Jurkat, Clone E6-1 (cell line): ENCODE measurements around the gene FRK.
"Not testable (repeated sequence)": the region's sequence is repeated elsewhere in the genome, so short reads cannot be mapped to it uniquely, and the experiment has no call there.

Source experiments
- DNase-seq: peaks from one replicate; pipeline ENCODE4 v3.0.0-alpha.2; 2011; ENCODE audit warnings: low read depth, low spot score
- H3K4me3 ChIP-seq: 2 replicates; pipeline ENCODE4 v1.5.1; 2011; ENCODE audit warnings: mild to moderate bottlenecking, low read length, control low read depth, moderate library complexity

The FRK gene

DNA sequence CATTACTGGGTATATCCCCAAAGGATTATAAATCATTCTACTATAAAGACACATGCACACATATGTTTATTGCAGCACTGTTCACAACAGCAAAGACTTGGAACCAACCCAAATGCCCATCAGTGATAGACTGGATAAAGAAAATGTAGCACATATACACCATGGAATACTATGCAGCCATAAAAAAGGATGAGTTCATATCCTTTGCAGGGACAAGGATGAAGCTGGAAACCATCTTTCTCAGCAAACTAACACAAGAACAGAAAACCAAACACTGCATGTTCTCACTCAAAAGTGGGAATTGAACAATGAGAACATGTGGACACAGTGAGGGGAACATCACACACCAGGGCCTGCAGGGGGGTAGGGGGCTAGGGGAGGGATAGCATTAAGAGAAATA lies 14.4 kb downstream of the FRK start:
- not testable (repeated sequence) for H3K4me3 ChIP-seq, DNase-seq

DNA sequence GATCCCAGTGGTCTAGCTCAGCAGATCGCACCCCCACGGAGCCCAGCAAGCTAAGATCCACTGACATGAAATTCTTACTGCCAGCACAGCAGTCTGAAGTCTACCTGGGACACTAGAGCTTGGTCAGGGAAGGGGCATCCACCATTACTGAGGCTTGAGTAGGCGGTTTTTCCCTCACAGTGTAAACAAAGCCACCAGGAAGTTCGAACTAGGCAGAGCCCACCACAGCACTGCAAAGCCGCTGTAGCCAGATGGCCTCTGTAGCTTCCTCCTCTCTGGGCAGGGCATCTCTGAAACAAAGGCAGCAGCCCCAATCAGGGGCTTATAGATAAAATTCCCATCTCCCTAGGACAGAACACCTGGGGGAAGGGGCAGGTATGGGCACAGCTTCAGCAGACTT lies 18.8 kb downstream of the FRK start:
- no peak overlapping the region for H3K4me3 ChIP-seq
- DNase-seq: no peak

DNA sequence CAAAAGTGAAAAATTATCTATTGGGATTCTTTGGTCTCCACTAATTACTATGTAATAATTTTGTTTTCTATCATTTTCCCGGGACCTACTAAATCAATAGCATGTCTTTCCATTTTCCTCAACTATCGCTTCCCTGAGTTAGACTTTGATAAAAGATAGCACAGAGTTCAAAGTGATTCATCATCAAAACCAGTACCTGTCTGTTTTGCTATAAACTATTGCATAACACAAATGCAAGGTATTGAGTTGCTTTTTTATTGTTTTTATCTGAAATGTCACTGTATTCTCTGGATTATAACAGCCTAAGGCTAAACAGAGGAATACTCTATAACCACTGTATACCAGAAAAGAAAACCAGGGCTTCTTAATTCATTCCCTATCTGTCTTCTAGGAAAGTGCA lies 19.7 kb downstream of the FRK start:
- no peak for DNase-seq
- no peak overlapping the region for H3K4me3 ChIP-seq

DNA sequence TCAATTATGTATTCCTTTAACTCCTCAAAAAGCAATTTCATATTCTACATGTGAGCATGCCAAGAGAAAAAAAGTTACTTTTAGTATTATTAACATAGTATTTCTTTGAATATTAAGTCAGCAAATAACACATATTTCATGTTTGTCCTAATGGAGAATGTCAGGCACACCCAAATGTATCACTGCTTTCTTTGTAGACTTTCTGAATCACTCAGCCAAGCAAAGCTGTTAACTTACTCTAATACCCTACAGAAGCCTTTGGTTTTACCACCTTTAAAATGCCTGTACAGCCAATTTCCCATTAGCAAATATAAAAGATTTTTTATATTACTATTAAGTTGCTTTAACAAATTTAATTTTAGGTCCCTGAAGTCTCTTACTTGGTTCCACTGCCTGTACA lies 23.8 kb downstream of the FRK start:
- DNase-seq: no peak
- H3K4me3 ChIP-seq: no peak overlapping the region

DNA sequence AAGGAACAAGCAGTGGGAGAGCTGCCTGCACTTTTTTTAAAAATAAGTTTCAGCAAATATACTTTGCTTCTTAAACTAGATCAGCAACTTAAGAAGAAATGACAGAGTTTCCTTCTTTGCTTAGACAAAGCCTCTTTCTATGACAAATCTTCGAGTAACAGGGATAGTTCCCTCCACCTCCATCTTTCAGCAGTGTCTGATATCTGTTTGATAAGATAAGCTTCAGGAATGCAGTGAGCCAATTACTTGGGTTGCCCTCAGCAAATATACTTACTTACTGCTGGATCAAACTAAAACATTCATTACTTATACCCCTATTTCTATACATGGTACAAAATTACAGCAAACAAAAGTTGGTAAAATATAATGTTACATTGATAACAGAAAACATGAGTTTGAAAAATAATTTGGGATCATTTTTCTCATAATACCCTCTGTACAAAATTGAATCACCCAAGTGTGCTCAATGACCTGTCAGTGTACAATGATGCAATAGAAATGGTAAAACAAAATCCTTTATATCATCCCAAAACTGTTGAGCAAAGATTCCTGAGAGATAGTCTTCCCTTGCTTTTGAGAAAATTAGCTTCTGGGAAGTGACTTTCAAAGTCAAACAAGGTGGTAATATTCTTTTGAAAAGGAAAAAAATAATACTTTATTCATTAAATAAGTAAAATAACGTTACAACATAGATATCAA lies 24.5 kb downstream of the FRK start:
- no peak overlapping the region for H3K4me3 ChIP-seq
- DNase-seq: no peak

DNA sequence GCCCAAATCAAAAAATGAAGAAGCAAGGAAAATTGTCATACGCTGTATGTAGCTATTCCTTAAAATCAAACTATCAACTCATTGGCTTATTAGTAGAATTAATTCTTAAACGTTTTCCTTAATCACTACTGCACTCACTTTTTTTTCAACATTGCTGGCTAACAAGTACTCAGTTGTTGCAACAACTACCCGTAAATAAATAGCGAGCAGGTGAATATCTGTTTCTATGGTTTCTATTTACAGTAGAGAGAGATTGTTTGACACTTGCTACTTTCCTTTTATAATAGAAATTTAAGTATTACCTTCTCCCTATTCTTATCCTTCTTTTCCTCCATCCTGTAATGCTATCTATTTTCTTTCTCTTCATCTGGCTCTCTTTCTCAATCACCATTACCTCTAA lies 25.1 kb downstream of the FRK start:
- DNase-seq: no peak
- no peak overlapping the region for H3K4me3 ChIP-seq

DNA sequence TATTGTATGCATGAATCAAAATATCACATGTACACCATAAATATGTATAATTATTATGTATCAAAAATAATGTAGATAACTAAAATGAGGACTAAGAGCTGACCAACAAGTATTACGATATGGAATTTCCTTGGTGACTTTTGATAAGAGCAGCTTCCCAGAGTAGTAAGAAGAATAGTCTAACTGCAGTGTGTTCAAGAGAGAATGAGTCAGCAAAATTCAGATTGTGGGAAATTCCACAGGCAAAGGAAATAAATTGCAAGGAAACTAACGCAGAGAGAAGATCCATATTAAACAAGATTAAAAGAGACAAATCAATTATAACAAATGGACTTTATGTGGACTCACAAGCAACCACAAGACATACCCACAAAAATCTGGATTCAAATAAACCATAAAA lies 26.4 kb downstream of the FRK start:
- DNase-seq: no peak
- H3K4me3 ChIP-seq: no peak overlapping the region

DNA sequence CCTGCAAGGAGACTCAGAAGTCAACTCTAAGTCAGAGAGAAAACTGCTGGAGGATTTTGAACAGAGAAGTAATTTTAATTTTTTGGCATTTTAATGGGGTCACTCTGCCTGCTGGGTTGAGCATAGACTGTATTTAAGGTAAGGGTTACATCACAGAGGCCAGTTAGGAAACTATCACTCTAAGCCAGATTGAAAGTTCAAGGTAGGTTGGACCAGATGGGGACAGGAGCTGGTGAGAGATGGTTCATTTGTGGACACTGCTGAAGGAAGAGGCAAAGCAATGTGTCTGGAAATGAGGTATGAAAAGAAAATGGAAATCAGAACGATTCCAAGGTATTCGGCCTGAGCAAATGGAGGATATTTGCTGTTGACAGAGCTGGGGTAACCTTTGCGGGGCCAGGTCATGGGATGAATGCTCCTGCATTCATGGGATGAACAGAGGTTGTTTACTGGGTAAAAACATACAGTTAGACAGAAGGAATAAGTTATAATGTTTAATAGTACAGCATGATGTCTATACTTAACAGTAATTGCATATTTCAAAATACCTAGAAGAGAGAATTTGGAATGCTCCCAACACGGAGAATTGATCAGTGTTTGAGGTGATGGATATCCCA lies 26.9 kb downstream of the FRK start:
- no peak for DNase-seq
- H3K4me3 ChIP-seq: no peak overlapping the region

DNA sequence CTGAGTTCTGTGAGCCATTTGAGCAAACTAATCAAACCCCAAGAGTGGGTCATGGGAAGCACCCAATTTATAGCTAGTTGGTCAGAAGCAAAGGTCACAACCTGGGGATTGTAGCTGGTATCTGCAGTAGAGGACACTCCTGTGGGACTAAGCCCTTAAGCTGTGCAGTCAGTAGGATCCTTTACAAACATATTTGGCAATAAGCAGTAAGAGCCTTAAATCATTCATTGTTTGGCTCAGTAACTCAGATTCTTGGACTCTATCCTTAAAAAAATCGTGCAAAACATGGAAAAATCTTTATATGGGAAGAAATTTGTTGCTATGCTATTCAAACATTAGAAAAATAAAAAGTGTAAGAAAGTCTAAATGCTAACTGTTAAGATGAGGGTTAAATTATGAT lies 29.9 kb downstream of the FRK start:
- DNase-seq: no peak

DNA sequence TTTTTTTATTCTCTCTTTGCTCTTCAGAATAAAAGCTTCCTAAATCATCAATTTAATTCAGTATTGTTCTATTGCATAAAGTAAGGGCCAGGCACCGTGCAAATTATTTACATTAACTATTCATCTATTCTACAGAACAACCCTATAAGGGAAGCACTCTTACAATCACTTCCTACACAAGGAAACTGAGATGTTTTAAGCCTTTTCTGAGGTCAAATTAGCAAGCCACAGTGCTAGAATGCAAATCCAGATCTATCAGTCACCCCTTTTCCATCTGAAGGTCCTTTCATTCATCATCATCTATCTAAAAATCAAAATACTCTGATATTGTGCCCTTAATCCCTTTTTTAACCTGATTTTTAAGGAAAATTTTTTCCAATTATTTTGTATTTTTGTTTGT lies 31.2 kb downstream of the FRK start:
- DNase-seq: no peak
- H3K4me3 ChIP-seq: no peak overlapping the region

More for the DNA sequence above, 29.9 kb downstream of the FRK start:
- H3K4me3 ChIP-seq: no peak overlapping the region

DNA sequence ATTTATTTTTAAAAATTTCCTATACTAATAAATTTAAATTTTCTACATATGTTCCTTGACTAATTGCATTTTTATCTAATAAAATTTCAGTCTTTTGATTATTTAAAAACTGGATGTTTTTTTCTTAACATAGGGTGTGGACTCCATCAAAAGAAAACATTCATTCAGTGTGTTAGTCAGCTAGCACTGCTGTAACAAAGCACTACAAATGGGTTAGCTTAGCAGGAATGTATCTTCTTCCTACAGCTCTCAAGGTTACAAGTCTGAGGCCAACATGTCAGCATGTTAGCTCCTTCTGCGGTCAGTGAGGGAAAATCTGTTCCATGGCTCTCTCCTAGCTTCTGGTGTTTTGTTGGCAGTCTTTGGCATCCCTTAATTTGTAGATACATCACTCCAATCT lies 32.5 kb downstream of the FRK start:
- H3K4me3 ChIP-seq: no peak overlapping the region
- no peak for DNase-seq

DNA sequence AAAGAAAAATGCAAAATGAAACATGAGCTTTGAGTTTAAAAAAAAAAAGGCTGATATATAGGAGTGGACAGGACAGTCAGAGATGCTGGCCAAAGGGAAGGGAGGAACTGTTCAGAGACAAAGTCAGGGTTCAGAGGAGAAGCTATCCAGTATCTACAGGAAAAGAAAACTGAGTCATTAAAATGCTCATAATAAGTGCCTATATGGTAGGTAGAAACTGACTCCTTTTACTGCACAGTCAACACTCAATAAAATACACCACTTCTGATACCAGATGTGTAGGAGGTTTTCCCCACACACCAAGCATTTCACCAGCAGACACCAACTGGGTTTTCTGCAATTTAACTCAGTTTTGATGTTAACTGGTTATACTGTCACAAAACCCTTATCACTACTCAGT lies 32.9 kb downstream of the FRK start:
- no peak overlapping the region for H3K4me3 ChIP-seq
- DNase-seq: no peak

DNA sequence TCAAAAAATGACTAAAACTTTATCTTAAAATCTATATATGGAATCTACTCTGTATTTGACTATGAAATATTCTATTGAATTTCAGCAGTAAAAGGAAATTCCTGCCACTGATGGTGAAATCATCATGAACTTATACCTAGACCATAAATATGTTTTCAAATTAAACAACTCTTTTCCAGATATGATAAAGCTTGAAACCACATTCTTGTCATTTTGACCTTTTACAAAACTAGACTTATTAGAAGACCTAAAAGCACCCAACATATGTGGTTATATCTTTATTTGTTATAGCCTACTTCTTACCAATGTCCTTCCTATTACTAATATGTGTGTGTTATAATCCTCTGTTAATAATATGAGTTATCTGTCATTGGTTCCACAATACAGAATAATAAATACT lies 35.3 kb downstream of the FRK start:
- no peak overlapping the region for H3K4me3 ChIP-seq
- DNase-seq: no peak

DNA sequence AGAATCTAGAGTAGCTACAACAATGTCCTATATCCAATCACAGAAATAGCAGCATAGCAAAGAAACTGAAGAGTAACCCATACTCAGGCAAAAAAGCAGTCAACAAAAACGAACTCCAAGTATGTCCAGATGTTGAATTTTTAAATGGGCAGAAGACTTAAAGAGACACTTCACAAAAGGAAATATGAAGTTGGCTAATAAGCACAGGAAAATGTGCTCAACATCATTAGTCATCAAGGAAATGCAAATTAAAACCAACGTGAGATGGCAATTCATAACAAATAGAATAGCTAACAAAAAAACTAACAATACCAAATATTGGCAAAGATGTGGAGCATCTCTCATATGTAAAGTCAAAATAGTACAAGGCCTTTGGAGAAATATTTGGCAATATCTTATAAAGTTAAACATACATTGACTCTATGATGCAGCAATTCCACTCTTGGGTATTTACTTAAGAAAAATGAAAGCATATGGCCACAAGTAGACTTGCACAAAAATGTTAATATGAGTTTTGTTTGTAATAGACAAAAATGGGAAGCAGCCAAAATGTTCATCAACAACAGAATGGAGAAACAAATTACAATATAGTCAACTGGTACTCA lies 37.7 kb downstream of the FRK start:
- H3K4me3 ChIP-seq: no peak overlapping the region
- no peak for DNase-seq

DNA sequence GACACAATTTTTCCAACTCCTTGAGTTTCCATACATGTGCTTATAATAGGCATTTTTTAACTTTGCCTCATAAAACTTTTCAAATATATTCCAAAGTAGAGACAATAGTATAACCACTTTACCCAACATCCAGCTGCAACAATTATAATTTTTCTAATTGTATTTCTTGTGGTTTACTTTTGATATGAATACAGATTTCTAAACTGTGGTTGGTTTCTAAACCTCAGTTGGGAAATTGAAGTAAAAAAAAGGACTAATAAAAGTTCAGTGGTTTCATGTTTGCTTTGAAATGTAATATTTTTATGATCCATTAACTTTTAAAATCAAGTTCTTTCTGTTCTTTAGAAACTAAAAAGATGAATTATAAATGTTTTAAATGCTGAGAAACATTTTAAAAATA lies 40.0 kb downstream of the FRK start:
- no peak overlapping the region for H3K4me3 ChIP-seq
- no peak for DNase-seq

DNA sequence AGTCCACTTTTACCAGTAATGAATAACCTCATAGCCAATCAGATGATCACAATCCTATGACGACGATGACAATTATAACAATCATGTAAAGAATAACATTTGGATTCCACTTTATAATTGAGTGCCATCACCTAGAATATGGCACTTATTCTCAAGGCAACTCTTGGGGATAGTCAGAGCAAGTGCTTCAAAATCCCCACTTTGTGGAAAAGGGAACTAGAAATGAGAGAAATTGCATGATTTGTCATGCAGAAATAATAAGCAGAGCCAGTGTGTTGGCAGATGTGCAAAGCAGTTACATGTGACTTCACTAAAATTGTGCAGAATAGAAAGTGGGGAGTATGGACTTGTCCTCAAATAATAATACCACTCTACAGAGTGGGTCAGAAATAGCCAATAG lies 41.3 kb downstream of the FRK start:
- H3K4me3 ChIP-seq: no peak overlapping the region
- DNase-seq: no peak

DNA sequence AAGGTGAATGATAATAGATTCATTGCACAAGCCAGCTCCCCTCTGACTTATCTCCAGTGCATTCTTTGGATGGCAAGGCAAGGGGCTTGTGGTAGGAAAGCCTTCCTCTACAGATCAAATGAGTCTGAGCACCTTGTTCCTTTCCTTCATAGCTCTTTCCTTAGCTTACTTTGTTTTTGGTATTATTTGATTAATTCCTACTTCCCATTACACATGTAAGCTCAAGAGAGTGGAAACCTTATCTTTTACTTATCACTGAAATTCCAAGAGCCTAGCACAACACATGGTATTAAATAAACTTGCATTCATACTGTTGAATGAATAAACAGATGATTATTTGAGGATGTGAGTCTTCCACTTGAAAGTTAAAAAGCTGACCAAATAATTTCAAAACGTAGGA lies 41.7 kb downstream of the FRK start:
- no peak for DNase-seq
- no peak overlapping the region for H3K4me3 ChIP-seq

DNA sequence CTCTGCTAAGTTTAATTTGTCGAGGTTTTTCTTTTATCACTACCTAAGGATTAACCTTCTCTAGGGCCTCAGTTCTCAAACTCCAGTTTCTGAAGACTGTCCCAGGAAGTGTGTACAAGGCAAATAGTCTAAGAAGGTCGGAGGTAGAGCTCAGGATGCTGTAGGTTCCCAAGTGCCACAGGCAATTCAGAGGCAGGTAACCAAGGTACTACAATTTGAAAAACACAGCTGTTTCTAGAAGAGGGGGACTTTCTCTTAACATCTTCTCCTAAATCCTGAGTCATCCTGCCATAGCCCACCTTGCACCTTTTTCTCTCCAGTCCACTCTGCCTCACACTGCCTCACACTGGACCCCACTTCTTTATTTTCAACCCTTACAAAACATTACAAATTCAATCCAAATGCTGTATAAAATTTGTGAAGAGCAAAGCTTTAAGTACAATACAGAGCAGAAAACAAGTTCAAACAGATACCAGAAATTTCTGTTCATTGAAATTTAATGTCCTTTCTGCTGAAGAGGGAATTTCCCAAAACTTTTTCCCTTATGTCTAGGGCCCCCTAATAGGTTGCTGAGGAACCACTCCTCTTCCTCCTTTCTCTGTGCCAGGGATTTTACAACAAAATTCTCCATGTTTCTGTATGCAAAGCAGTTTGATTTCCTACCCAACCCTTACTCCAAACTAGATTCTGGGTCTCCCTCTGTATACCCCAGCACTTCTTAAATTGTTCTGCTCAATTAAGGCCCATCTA lies 43.0 kb downstream of the FRK start:
- H3K4me3 ChIP-seq: no peak overlapping the region
- no peak for DNase-seq

DNA sequence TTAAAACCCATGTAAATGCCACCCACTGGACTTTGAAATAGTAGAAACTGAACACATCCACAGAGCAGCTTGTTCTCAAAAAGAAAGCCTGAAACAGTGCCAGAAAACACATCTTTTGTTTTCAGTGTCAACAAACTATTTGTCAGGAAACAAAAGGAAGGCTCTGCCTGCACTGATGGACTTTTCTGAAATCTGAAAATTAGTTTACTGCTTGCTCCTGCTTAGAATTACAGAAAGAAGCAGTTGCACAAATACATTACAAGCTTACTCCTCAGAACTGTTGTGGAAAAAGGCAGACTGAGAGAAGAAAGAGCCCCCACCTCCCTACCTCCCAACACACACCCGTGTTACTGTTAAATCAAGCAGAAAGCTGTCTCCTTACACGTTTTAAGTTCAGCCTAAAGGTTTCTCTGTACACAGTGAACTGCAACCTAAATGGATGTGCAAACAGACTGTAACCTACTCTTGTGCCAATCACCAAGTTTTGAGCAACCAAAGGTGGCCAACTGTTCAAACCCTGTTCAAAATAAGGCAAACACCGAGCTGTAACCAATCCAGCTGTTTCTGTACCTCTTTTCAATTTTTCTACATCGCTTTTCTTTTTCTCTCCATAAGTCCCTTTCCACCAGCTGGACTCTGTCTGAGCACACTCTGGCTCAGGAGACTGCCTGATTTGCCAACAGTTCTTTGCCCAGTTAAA lies 43.7 kb downstream of the FRK start:
- no peak for DNase-seq
- H3K4me3 ChIP-seq: no peak overlapping the region

DNA sequence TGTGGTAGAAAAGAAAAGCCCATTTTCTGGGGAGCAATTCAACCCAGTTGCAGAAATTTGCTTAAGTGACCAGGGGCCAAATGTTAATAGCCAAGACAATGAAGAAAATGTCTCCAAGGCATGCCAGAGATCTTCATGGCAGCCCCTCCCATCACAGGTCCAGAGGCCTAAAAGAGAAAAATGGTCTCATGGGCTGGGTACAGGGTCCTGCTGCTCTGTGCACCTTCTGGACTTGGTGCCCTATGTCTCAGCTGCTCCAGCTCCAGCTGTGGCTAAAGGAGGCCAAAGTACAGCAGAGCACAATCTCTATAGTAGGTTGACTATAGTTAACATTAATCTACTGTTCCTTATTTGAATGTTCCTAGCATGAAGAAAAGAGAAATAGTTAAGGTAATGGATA lies 44.7 kb downstream of the FRK start:
- no peak for DNase-seq
- H3K4me3 ChIP-seq: no peak overlapping the region
